Inferior parietal cortex (tissue), 1 donor: Measurements from ENCODE around the gene EIF2D.

Experiments
- DNase-seq: peaks from one replicate; pipeline ENCODE4 v3.0.0-alpha.2; 2016; ENCODE audit errors: extremely low spot score

EIF2D gene

GRCh38 chr1:206570529-206570928 lies 41.7 kb downstream of the EIF2D start:
- no peak for DNase-seq

GRCh38 chr1:206569556-206569955 lies 42.7 kb downstream of the EIF2D start:
- no peak for DNase-seq

- no peak for DNase-seq
Observed at GRCh38 chr1:206568779-206569352, 43.4 kb downstream of the EIF2D start.

- no peak for DNase-seq
Observed at GRCh38 chr1:206568256-206568655, 44.0 kb downstream of the EIF2D start.

- DNase-seq: no peak
Observed at GRCh38 chr1:206566999-206567398, 45.3 kb downstream of the EIF2D start.

GRCh38 chr1:206565995-206566394 lies 46.3 kb downstream of the EIF2D start:
- DNase-seq: no peak

- DNase-seq: no peak
Observed at GRCh38 chr1:206563367-206564207, 48.7 kb downstream of the EIF2D start.

GRCh38 chr1:206560007-206560716 lies 52.1 kb downstream of the EIF2D start:
- no peak for DNase-seq

- DNase-seq: no peak
Observed at GRCh38 chr1:206559672-206559995, 52.6 kb downstream of the EIF2D start.

- no peak for DNase-seq
Observed at GRCh38 chr1:206558794-206559671, 53.2 kb downstream of the EIF2D start.

GRCh38 chr1:206557636-206558473 lies 54.4 kb downstream of the EIF2D start:
- DNase-seq: no peak

- peak; percentile 55 for DNase-seq
Observed at GRCh38 chr1:206556750-206557635, 55.3 kb downstream of the EIF2D start.

- DNase-seq: no peak
Observed at GRCh38 chr1:206556047-206556749, 56.1 kb downstream of the EIF2D start.

GRCh38 chr1:206555473-206555935 lies 56.8 kb downstream of the EIF2D start:
- DNase-seq: peak; percentile 63

GRCh38 chr1:206554701-206555472 lies 57.4 kb downstream of the EIF2D start:
- no peak for DNase-seq

- DNase-seq: peak; percentile 62
Observed at GRCh38 chr1:206554211-206554610, 58.1 kb downstream of the EIF2D start.

- no peak for DNase-seq
Observed at GRCh38 chr1:206551986-206552326, 60.3 kb downstream of the EIF2D start.

- DNase-seq: no peak
Observed at GRCh38 chr1:206551296-206551985, 60.8 kb downstream of the EIF2D start.
